Measurements from ENCODE around the gene RBMS3. TPM values are rescaled to one million over a fixed set of nuclear protein-coding genes. Genes with fewer than 3 reads are reported as not detected.

The RBMS3 gene
- total RNA-seq, 1 donor from 2014 or later: 3.4 TPM

DNA sequence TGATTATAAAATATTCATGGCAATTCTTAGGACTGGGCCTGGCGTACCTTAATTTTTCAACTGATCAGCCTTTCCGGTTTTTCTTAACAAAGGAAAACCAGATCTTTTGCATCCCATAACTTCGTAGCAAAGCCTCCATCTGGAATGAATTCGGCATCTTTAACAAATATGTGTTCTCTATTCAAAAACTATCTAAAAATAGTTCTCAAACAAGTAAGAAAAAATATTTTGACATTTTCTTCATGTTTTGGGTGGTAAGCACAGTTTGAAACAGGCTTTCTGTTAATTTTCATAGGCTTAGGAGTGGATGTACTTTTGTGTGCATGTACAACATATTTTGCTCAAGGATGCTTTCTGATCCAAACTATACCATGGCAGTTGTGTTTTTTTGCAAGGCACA lies 55.1 kb downstream of the RBMS3 start:
- H3K27me3 ChIP-seq (ENCODE audit: control insufficient read depth, insufficient read depth, low read length): no peaks in the 10 kb centered on the region
- no peak overlapping the region for H3K4me3 ChIP-seq (ENCODE audit: low read depth, low read length)
- peak; percentile 14 for DNase-seq (ENCODE audit: low read depth)
- no peak for FAIRE-seq
- TF ChIP-seq, protein P1, sequence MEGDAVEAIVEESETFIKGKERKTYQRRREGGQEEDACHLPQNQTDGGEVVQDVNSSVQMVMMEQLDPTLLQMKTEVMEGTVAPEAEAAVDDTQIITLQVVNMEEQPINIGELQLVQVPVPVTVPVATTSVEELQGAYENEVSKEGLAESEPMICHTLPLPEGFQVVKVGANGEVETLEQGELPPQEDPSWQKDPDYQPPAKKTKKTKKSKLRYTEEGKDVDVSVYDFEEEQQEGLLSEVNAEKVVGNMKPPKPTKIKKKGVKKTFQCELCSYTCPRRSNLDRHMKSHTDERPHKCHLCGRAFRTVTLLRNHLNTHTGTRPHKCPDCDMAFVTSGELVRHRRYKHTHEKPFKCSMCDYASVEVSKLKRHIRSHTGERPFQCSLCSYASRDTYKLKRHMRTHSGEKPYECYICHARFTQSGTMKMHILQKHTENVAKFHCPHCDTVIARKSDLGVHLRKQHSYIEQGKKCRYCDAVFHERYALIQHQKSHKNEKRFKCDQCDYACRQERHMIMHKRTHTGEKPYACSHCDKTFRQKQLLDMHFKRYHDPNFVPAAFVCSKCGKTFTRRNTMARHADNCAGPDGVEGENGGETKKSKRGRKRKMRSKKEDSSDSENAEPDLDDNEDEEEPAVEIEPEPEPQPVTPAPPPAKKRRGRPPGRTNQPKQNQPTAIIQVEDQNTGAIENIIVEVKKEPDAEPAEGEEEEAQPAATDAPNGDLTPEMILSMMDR (IDR thresholded peaks at IDR 0.05; ENCODE audit: insufficient read depth, low read length, severe bottlenecking): no peak
- no peaks in the 10 kb centered on the region for H3K36me3 ChIP-seq (ENCODE audit: control insufficient read depth, insufficient read depth, low read length)

DNA sequence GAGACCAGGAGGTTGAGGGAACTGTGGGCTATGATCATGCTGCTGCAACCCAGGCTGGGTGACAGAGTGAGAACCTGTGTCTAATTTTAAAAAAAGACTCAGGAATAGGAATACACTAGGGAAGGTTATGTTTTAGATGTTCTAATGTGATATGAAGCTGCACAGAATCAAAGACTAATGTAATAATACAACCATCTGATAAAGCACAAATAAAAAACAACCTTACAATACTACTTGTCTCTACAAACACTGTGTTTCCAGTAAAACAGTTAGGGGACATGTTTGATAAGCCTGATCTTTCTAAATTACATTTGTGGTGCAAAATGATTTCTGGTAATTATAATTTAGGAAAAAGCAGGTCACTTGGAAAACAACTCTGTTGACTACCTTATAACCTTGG lies 56.7 kb downstream of the RBMS3 start:
- no peaks in the 10 kb centered on the region for H3K27me3 ChIP-seq (ENCODE audit: control insufficient read depth, insufficient read depth, low read length)
- DNase-seq (ENCODE audit: low read depth) (no peak), FAIRE-seq (no peak)
- H3K4me3 ChIP-seq (ENCODE audit: low read depth, low read length): no peak overlapping the region
- H3K36me3 ChIP-seq (ENCODE audit: control insufficient read depth, insufficient read depth, low read length): no peaks in the 10 kb centered on the region
- TF ChIP-seq, protein P1 (IDR thresholded peaks at IDR 0.05; ENCODE audit: insufficient read depth, low read length, severe bottlenecking): no peak

DNA sequence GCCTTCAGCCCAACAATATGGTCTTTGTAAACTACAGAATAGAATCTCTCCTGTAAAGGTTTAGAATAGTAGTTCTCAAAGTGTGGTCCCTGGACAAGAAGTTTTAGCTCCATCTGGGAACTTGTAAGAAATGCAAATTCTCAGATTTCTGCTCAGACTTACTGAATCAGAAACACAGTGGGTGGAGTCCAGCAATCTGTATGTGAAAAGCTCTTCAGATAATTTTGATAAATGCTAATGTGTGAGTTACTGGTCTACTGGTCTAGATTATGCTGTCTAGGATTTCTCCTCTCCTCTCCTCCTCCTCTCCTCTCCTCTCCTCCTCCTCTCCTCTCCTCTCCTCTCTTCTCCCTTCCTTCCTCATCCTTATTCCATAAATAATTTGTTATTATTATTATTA lies 57.5 kb downstream of the RBMS3 start:
- DNase-seq (ENCODE audit: low read depth): no peak
- H3K36me3 ChIP-seq (ENCODE audit: control insufficient read depth, insufficient read depth, low read length): no peaks in the 10 kb centered on the region
- no peak overlapping the region for H3K4me3 ChIP-seq (ENCODE audit: low read depth, low read length)
- no peaks in the 10 kb centered on the region for H3K27me3 ChIP-seq (ENCODE audit: control insufficient read depth, insufficient read depth, low read length)
- FAIRE-seq: no peak
- TF ChIP-seq, protein P1 (IDR thresholded peaks at IDR 0.05; ENCODE audit: insufficient read depth, low read length, severe bottlenecking): no peak

DNA sequence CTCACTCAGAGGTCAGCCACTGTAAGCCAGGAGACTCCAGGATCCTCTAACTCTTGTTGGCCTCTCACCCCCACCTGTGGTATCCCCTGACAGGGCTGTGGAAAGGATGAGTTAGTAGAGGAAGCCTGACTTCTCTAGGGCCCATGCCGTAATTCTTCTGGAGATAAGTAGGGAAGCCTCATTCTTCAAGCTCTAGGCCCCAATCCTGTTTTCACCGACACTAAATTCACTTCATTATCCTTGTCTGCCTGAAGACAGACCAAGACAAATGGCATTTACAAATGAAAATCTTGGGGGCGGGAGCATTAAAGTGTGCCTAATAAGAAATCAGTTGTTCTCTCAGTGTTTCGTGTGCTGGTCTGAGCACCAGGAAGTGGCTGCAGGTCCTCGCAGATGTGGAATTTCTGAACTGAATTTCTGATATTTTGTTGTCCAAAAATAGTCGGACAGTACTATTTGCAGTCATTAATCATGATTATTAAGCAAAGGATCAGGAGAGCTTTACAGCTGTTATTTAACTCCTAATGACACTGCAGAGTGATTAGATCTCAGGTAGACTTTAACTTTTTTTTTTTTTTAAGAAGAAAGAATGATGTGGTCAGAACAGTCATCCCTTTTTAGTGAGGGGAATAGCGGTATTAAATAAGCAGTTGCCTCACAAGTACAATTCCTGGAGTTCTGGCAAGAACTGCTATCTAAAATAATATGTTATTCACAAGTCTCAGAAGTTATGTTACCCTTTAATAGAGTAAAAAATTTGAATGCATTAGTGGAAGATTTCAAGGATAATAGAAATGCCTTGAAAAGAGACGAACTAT lies 58.4 kb downstream of the RBMS3 start:
- H3K27me3 ChIP-seq (ENCODE audit: control insufficient read depth, insufficient read depth, low read length): no peaks in the 10 kb centered on the region
- H3K4me3 ChIP-seq (ENCODE audit: low read depth, low read length): no peak overlapping the region
- FAIRE-seq (no peak), DNase-seq (ENCODE audit: low read depth) (no peak)
- H3K36me3 ChIP-seq (ENCODE audit: control insufficient read depth, insufficient read depth, low read length): no peaks in the 10 kb centered on the region
- TF ChIP-seq, protein P1 (IDR thresholded peaks at IDR 0.05; ENCODE audit: insufficient read depth, low read length, severe bottlenecking): no peak

DNA sequence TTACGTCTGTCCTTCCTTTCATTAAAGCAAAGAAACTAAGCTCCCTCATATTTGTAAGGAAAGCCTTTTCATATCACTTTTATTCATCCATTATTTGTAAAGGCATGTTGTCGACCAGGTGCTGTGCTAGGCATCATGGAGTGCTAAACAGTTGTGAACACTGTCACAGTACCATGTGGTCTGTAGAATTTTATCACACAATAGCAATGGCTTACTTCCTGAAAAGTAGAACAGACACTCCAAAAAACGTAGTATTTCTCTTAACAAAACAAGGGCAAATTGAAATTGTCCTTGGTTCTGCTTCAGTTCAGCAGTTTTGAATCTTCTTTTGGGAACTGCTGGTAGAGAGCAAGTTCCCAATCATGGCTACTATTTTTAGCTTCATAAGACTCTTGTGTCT lies 63.3 kb downstream of the RBMS3 start:
- FAIRE-seq (no peak), DNase-seq (ENCODE audit: low read depth) (no peak)
- no peak overlapping the region for H3K4me3 ChIP-seq (ENCODE audit: low read depth, low read length)
- no peaks in the 10 kb centered on the region for H3K36me3 ChIP-seq (ENCODE audit: control insufficient read depth, insufficient read depth, low read length)
- TF ChIP-seq, protein P1 (IDR thresholded peaks at IDR 0.05; ENCODE audit: insufficient read depth, low read length, severe bottlenecking): no peak
- no peaks in the 10 kb centered on the region for H3K27me3 ChIP-seq (ENCODE audit: control insufficient read depth, insufficient read depth, low read length)

DNA sequence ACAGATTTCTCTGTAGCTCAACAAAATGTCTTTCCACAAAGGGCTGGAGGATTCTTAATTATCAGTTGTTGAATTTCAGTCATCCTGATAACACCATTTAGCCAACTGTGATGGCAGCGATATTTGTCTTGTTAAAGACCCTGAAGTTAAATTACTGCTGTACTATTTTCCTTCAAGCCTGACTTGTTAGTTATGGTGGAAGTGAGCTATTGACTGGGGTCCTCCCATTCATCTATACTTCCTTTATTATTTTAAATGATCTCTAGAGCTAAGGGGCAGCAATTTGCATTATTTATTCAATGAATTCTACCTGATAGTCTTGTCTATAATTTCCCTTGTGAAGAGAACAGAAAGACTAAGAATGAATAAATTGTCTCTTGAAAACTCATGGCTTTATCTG lies 64.1 kb downstream of the RBMS3 start:
- no peak overlapping the region for H3K4me3 ChIP-seq (ENCODE audit: low read depth, low read length)
- FAIRE-seq (no peak), DNase-seq (ENCODE audit: low read depth) (no peak)
- H3K27me3 ChIP-seq (ENCODE audit: control insufficient read depth, insufficient read depth, low read length): no peaks in the 10 kb centered on the region
- TF ChIP-seq, protein P1 (IDR thresholded peaks at IDR 0.05; ENCODE audit: insufficient read depth, low read length, severe bottlenecking): no peak
- no peaks in the 10 kb centered on the region for H3K36me3 ChIP-seq (ENCODE audit: control insufficient read depth, insufficient read depth, low read length)

Measured in bronchial epithelial cell (primary cell).